HG02642 (cell line): ENCODE measurements around the gene ANKRD23.
"Not testable (repeated sequence)": the region's sequence is repeated elsewhere in the genome, so short reads cannot be mapped to it uniquely, and the experiment has no call there.

Experiments used
- ATAC-seq: cut with Tn5 transposase; IDR thresholded peaks from one replicate; pipeline ENCODE4 v1.9.1; 2021; ENCODE audit warnings: mild to moderate bottlenecking; ENCODE audit not compliant: unreplicated experiment, poor library complexity

The ANKRD23 gene

GRCh38 chr2:96864343-96865091 lies 20.7 kb upstream of the ANKRD23 start:
- ATAC-seq, result no peak

DNA sequence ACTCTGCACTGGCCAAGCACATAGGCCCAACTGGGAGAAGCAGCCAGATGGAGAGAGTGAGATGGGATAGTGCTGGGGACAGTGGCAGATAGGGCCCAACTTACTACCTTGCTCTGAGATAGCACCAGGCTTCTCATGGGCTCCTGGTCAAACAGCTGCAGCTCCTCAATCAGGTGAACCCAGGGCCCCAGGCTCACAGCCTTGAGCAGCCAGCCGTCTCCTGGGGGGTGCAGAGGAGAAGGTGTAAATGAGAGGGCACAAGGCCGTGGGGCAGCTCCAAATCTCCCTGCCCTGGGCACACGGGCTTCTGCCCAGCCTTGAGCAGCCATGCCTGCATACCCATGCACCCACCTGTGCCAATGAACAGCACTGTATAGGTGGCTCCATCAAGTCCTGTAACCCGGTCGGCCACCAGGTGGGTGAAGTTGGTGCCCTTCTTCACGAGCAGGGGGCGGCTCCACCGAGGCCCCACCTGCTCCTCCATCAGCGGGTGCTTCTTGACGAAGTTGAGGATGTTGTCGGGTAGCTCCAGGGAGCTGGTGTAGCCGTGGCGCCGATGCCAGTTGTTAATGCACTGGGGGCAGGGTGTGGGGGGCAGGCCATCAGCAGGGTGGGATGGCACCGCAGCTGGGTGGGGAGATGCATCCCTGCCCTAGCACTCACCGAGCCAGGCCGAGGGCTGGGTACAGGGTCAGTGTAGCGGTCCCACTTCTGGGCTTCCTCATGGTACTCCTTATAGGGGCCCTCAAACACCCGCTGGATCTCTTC lies 19.9 kb upstream of the ANKRD23 start:
- no peak for ATAC-seq

- not testable (repeated sequence) for ATAC-seq
Measured at GRCh38 chr2:96863056-96863455, 19.2 kb upstream of the ANKRD23 start.

DNA sequence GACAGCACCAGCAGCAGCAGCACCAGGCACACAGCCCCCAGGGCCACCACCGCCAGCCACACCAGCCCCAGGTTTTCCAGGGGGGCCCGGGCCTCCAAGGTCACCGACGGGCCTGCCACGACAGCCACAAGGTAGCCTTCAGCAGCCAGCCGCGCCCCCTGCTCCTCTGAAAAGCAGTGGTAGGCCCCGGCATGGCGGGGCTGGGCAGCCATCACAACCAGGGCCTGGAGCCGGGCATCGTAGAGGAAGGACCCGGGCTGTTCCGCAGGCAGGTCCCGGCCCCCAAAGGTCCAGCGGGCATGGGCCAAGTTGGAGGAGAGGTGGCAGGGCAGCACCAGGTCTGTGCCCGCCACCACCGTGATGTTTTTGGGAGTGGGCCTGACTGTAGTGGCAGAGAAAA lies 17.3 kb upstream of the ANKRD23 start:
- ATAC-seq, result no peak

DNA sequence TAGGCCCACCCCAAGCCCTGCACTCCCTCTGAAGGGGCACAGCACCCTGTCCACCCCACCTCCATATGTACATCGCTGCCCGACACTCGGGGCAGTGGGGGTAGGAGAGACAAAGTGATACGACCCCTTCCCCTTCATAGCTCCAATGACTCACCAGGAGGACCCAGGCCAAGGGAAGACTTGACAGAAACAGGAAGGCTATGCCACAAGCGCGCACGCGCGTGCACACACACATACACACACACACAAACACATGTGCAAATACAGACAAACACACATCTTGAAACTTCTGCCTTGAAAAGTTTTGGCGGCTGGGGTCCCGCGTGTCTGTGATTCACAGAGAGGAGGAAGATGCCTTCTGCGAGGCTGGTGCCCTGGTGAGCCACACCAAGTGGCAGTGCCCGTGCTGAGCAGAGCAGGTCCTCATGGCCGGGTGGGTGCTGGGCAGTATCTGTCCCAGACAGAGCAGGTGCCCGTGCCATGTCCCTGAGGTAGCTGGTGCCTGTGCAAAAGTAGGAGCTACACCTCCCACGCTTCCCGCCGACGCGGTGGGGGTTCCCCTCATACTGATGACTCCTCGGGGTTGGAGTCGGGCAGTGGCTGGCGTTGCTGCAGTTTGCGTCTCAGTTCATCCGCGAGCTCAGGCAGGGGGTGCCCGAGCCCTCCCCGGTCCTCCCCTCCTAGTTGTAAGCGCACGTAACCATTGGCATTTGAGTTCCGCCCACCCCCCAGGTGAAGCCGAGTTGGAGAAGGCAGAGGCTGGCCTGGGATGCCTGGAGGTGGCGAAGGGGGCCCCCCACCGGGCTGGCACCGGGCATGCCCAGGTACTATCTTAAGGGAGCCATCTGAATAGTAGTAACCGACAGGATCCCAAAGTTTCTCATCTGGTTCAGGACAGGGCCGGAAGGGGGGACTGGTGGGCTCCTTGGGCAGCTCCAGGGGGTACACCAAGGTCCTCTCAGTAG lies 16.5 kb upstream of the ANKRD23 start:
- no peak for ATAC-seq

DNA sequence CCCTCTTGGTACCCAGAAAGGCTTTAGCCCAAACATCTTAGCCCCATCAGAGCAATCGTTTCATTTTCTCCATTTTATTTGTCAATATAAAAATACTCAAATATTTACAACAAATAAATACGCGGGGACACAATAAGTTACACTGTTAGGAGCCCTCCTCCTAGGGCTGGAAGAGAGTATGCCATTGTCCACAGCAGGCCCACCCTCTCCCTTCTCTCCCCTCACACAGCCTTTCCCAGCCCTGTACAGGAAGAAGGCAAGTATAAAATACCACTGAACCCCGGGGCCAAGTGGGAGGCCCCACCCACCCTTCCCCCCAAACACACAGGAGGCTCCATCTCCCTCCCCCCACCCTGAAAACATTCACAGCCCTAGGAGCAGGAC lies 15.9 kb upstream of the ANKRD23 start:
- ATAC-seq, result no peak

DNA sequence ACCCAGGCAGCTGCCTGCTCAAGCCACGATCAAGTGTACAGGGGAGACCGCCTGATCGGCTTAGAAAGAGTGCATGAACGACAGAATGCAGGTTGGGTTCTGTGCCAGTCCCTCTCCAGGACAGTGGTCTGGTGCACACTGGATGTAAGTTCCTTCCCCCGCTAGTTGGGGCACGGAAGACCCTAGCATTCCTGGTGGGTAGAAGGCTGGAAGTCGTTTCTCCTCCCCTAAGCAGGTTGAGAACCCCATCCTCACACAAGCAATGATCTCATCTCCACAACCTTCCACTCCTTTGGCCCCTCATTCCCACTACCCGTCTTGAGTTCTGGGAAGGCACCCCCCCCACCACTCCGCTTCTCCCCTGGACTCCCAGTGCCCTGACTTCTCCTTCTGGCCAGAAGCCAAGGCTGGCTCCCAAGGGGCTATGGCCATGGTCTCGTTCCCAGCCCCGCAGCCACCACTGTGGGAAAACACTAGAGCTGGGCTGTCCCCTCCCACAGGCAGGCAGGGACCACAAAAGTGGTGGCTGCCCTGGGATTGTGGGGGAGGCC lies 15.4 kb upstream of the ANKRD23 start:
- ATAC-seq, result no peak

GRCh38 chr2:96857667-96858372 lies 14.0 kb upstream of the ANKRD23 start, which contains the start of gene ANKRD39:
Gene ANKRD39 (minus strand): TSS chr2:96858016. CDS start chr2:96857987, 29 bp downstream.
- peak; percentile 93 for ATAC-seq

DNA sequence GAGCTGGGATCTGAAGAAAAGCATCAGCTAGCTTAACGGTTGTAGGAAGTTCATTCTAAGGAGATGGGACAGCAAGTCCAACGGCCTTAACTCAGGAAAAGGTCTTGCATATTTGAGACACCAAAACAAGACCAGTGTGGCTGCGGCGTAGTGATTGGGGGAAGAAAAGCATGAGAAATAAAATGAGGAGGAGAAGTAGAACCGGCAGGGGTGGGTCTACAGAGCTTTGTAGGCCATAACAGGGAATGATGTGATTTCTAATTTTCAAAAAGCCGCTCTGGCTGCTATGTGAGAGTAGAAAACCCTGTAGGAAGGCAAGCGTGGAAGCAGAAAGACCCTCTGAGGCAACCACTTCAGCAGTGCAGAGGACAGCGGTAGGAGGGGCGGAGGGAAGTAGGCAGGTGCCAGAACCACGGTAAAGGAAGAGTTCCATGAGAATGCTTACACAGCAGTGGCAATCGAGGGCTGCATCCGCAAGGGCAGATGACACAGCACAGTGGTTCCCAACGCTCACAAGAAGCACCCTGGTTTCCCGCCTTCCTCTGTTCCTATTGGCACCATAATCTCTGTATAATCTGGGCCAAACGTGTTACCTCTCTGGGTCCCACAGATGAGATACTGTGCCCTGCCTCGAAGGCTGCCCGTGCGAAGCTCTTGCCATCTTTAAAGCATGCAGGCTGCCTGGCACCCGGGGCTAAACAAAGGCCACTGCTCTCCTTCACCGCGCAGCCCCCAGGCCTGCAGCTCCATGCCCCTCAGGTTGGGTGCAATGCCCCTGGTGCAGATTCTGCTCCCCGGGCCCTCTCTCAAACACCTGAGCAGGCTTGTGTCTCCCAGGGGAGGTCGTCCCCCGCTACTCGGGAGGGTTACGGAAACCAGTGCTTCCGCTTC lies 13.2 kb upstream of the ANKRD23 start:
- no peak for ATAC-seq

- ATAC-seq, result no peak
Measured at GRCh38 chr2:96853321-96853720, 9.5 kb upstream of the ANKRD23 start.

GRCh38 chr2:96852667-96853066 lies 8.8 kb upstream of the ANKRD23 start:
- ATAC-seq, result no peak

DNA sequence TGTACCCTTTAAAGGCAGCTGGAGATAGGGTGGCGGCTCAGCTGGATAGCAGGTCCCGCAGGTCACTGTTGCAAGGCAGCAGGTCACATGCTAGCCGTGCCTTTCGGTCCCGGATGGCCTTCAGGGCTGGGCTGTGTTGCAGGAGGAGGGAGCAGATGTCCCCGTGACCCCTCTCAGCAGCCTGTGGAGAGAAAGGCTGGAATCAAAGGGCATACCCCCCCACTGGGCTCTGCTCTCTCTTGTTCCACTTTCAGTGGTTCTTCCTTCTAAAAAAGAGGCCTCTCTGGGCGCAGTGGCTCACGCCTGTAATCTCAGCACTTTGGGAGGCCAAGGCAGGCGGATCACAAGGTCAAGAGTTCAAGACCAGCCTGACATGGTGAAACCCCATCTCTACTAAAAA lies 4.4 kb upstream of the ANKRD23 start:
- ATAC-seq, result no peak

DNA sequence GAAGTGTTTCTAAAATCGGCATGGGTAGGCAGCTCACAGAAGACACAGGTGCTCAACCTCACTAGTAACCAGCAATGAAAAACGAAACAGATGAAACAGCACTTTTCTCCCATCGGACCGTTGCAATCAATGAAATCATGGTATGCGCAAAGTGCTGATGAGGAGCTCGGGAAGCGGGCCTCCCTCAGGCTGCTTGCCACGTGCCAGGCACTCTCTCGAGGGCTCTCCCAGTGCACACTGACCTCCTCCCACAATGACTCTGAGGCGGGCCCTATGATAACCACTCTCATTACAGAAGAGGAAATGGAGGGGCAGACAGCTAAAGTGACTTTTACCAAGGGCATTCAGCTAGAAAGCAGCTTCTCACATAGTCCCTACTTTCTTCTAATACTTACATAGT lies 3.8 kb upstream of the ANKRD23 start:
- ATAC-seq, result no peak

DNA sequence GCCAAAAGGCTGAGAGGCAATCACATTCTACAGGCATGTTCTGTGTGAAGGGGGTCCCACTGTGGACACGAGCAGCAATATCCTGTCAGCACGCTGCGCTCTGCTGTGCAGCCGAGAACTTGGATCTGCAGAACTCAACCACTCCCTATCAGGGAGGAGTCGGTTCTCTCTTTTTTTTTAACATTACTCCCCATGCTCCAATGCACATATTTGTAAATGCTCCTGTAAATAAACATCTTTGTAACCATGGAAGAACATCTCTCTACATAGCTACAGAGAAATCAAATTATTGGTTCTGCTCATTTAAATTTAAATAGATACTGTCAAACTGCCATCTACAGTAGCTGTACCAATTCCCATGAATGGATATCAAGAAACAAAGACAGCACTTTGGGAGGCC lies 3.0 kb upstream of the ANKRD23 start:
- ATAC-seq, result no peak

GRCh38 chr2:96844405-96844808 lies 586 bp upstream of the ANKRD23 start:
- ATAC-seq, result no peak

DNA sequence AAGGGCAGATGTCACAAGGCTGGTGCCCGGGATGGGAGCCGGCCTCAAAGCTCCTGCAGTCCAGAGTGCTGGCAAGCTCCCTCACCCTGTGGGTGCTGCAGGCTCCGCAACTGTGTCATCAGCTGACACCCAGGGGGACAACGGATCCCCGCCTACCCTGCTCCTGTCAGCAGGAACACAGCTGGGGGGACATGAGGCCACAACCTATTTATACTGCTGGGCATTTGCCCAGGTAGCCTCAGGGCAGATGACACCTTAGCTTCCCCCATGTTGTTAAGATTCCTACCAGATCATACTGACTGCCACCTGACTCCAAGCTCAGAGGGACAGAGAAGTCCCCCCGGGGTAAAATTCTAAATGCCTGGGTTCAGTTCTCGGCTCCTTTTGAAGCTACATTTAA lies 1.2 kb downstream of the ANKRD23 start:
- ATAC-seq, result no peak

- ATAC-seq, result no peak
Measured at GRCh38 chr2:96841701-96842495, 1.9 kb downstream of the ANKRD23 start.
